Measurements from ENCODE around the gene LRP1. TPM values are rescaled to one million over a fixed set of nuclear protein-coding genes. Genes with fewer than 3 reads are reported as not detected.

LRP1 gene
- total RNA-seq, 1 donor from 2014 or later: 477 TPM

DNA sequence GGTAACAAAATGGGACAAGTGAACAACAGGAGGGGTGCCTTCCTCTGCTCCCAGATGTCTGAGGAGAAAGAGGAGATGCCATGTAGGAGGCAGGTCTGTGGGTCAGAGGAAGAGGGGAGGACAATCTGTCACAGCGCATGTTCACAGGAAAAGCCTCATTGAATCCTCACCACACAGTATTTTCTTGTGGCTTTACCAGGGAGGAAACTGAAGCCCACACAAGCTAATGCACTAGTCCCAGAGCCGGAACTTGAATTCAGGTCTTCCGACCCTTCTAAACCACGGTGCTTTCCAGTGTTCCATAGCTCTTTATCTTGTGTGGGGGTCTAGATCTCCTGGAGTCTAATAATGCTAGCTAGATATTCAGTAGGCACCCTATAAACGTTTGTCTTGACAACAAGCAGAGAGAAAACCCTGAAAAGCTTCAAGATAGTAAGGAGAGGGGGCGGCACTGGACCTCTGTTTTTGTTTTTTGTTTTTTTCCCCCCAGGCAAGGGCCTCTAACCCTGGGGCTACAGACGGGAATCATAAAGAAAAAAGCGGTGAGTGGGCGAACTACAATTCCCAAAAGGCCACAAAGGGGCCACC is 100.9 kb downstream of the LRP1 start:
- intact Hi-C loops (cut with DNase I): no loop called here
- H3K36me3 ChIP-seq: peaks cover 0 to 30% of the 10 kb centered on the region in 2 donors
- H3K4me3 ChIP-seq: peak overlapping the region; percentile 57 to 66
- H3K9me3 ChIP-seq: no peaks in the 10 kb centered on the region
- peaks cover 34% of the 10 kb centered on the region for H3K4me1 ChIP-seq
- DNase-seq (ENCODE audit: extremely low spot score in 2 of 2): no peak
- no peaks in the 10 kb centered on the region for H3K27me3 ChIP-seq
- peak overlapping the region; percentile 67 for H3K27ac ChIP-seq
- TF ChIP-seq, protein P1, sequence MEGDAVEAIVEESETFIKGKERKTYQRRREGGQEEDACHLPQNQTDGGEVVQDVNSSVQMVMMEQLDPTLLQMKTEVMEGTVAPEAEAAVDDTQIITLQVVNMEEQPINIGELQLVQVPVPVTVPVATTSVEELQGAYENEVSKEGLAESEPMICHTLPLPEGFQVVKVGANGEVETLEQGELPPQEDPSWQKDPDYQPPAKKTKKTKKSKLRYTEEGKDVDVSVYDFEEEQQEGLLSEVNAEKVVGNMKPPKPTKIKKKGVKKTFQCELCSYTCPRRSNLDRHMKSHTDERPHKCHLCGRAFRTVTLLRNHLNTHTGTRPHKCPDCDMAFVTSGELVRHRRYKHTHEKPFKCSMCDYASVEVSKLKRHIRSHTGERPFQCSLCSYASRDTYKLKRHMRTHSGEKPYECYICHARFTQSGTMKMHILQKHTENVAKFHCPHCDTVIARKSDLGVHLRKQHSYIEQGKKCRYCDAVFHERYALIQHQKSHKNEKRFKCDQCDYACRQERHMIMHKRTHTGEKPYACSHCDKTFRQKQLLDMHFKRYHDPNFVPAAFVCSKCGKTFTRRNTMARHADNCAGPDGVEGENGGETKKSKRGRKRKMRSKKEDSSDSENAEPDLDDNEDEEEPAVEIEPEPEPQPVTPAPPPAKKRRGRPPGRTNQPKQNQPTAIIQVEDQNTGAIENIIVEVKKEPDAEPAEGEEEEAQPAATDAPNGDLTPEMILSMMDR (IDR thresholded peaks at IDR 0.05): no peak
- TF ChIP-seq POLR2A (IDR thresholded peaks at IDR 0.05) (no peak), POLR2AphosphoS5 (IDR thresholded peaks at IDR 0.05; ENCODE audit: insufficient read depth in 1 of 2, low read depth in 1 of 2) (no peak)

DNA sequence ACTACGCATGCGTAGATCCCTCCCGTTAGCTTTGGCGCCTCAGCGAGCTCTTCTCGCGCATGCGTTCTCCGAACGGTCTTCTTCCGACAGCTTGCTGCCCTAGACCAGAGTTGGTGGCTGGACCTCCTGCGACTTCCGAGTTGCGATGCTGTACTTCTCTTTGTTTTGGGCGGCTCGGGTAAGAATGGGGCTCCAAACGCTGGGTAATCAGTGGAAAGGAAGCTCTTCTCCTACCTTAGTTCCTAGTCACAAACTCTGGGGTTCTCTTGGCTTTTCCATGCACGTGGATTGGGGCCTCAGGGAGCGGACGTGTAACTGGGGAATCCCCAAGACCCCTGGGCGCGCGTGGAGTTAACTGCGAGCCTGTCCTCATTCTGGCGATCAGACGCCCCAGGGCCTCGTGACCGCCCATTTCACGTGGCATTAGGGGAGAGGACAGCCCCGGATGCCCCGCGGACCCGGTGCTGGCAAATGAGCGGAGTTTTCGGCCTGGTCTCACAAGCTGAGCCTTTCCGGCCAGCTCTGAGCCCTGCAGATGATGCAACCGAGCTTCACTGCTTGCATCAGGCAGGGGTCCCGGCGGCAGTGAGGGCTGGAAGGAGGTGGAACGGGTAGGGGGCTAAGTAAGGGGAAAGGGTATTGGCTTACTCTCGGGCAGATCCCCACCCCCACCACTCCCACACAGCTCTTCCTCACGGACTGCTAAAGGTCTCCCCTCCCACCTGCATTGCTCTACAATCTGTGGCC is 101.5 kb downstream of the LRP1 start, which contains the start of gene SHMT2:
SHMT2 (plus strand) TSS at position 78 of the 747 bp plus-strand sequence; CDS start at position 146, 68 bp downstream.
- Histone ChIP-seq H3K36me3 (peaks cover 0 to 32% of the 10 kb centered on the region in 2 donors), H3K27ac (peak within 1 kb of the TSS; percentile 67)
- DNase-seq (ENCODE audit: extremely low spot score in 2 of 2): no peak

DNA sequence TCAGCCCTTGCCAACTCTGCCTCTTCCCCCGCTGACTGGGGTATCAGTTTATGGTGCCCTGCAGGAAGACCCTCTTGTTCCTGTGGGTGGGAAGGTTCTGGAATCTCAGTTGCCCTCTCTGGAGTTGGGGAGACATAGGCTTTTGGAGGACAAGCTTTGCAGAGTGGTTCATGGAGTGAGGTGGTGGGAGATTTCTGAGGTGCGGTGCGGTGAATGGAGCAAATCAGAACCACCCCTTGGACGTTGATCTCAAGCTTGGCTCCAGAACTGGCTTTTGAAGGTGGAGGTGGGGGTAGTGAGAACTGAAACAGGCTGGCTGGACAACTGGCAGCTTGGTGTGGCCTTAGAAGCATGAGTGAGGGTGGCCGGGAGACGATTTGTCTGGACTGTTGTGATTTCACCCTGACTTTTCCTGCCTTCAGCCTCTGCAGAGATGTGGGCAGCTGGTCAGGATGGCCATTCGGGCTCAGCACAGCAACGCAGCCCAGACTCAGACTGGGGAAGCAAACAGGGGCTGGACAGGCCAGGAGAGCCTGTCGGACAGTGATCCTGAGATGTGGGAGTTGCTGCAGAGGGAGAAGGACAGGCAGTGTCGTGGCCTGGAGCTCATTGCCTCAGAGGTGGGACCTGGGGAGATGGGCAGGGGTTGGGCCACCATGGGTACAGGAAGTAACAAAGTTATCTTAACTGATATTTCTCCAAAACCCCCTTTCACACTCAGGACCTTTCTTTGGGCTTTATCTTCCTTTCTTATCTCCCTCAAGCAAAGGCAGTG is 102.3 kb downstream of the LRP1 start:
- peak overlapping the region; percentile 67 for H3K27ac ChIP-seq
- no peak for DNase-seq (ENCODE audit: extremely low spot score in 2 of 2)
- TF ChIP-seq POLR2AphosphoS5 (IDR thresholded peaks at IDR 0.05; ENCODE audit: insufficient read depth in 1 of 2, low read depth in 1 of 2) (no peak), POLR2A (IDR thresholded peaks at IDR 0.05) (no peak)
- TF ChIP-seq, protein P1 (IDR thresholded peaks at IDR 0.05): no peak
- intact Hi-C loops (cut with DNase I): no loop called here
- peaks cover 36% of the 10 kb centered on the region for H3K4me1 ChIP-seq
- peak overlapping the region; percentile 57 to 66 for H3K4me3 ChIP-seq
- peaks cover 0 to 32% of the 10 kb centered on the region in 2 donors for H3K36me3 ChIP-seq
- no peaks in the 10 kb centered on the region for H3K27me3 ChIP-seq
- H3K9me3 ChIP-seq: no peaks in the 10 kb centered on the region

More for the DNA sequence above, 101.5 kb downstream of the LRP1 start, which contains the start of gene SHMT2:
- no peaks in the 10 kb centered on the region for H3K27me3 ChIP-seq
- H3K4me1 ChIP-seq: peaks cover 36% of the 10 kb centered on the region
- intact Hi-C loops (cut with DNase I): no loop called here
- peak within 1 kb of the TSS; percentile 57 to 66 for H3K4me3 ChIP-seq
- no peaks in the 10 kb centered on the region for H3K9me3 ChIP-seq
- TF ChIP-seq POLR2AphosphoS5 (IDR thresholded peaks at IDR 0.05; ENCODE audit: insufficient read depth in 1 of 2, low read depth in 1 of 2): peak; percentile 75 to 96
- TF ChIP-seq POLR2A (IDR thresholded peaks at IDR 0.05): no peak
- TF ChIP-seq, protein P1 (IDR thresholded peaks at IDR 0.05): peak in 1 of 3 experiments; percentile 37

DNA sequence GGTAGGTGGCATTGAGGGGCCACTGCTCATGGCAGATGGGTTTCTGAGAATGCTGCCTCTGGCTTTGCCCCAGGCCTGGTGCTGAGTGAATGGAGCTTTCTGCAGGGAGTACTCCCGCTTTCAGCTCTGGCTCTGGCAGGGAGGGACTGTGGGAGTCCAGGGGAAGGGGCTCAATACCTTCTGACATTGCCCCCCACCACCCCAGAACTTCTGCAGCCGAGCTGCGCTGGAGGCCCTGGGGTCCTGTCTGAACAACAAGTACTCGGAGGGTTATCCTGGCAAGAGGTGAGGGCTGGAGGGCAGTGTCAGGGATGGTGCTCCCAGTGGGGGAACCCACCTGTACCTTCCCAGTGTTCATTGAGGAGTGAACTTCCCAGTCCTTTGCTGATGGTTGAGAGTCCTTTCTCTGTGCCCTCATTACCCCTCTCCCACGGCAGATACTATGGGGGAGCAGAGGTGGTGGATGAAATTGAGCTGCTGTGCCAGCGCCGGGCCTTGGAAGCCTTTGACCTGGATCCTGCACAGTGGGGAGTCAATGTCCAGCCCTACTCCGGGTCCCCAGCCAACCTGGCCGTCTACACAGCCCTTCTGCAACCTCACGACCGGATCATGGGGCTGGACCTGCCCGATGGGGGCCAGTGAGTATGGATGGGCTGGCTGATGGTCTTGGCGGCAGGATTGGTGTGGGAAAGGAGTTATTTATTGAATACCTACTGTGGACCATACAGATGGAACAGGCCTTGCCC is 103.2 kb downstream of the LRP1 start:
- intact Hi-C loops (cut with DNase I): no loop called here
- no peak overlapping the region for H3K27ac ChIP-seq
- no peak for TF ChIP-seq POLR2AphosphoS5 (IDR thresholded peaks at IDR 0.05; ENCODE audit: insufficient read depth in 1 of 2, low read depth in 1 of 2)
- no peak for TF ChIP-seq POLR2A (IDR thresholded peaks at IDR 0.05)
- TF ChIP-seq, protein P1 (IDR thresholded peaks at IDR 0.05): no peak
- peaks cover 44% of the 10 kb centered on the region for H3K4me1 ChIP-seq
- peaks cover 0 to 32% of the 10 kb centered on the region in 2 donors for H3K36me3 ChIP-seq
- H3K27me3 ChIP-seq: no peaks in the 10 kb centered on the region
- no peak overlapping the region for H3K4me3 ChIP-seq
- DNase-seq (ENCODE audit: extremely low spot score in 2 of 2): no peak
- no peaks in the 10 kb centered on the region for H3K9me3 ChIP-seq

All from vagina (tissue), 2 donors.